A375 (cell line): ENCODE measurements around the gene SEC23IP. TPM values are rescaled to one million over a fixed set of nuclear protein-coding genes. Genes with fewer than 3 reads are reported as not detected.

ENCODE experiments used
- small RNA-seq: library from RNA; depleted of rRNA; stranded (forward); fragments of <200 nt; gene quantifications from one replicate; pipeline ENCODE3, GENCODE V24; 2014
- total RNA-seq: library from RNA; depleted of rRNA; stranded (reverse); fragments of >200 nt; shearing (Covaris generic); gene quantifications from 2 replicates; pipeline ENCODE4 v1.2.3, GENCODE V29; 2014; rRNA removed

Gene SEC23IP
- total RNA-seq, result 51.0 and 76.4 TPM in 2 replicates

GRCh38 chr10:119892188-119893065, at the start of gene SEC23IP:
Gene SEC23IP (plus strand): TSS chr10:119892730. CDS start chr10:119892783, 53 bp downstream.

GRCh38 chr10:119872610-119872859, 20.0 kb upstream of the SEC23IP start, which contains the start of gene MCMBP:
Gene MCMBP (minus strand): TSS chr10:119872843. CDS start chr10:119872584, 259 bp downstream.

Small RNAs within 50 kb of the gene (small RNA-seq; reads per million reads assigned to genes)
- gene MIR4682, result not detected

Other genes starting within 250 kb of the SEC23IP start
- gene BAG3, start 241.3 kb upstream of the SEC23IP start, total RNA-seq, result 34.1 and 40.2 TPM in 2 replicates
- gene INPP5F, start 166.7 kb upstream of the SEC23IP start, total RNA-seq, result 95.6 and 100.0 TPM in 2 replicates
- 51.4 and 58.1 TPM in 2 replicates for gene MCMBP, start 19.9 kb upstream of the SEC23IP start, total RNA-seq